HG03460 (cell line): ENCODE results near the gene CDKL5.

ENCODE experiments used
- ATAC-seq: cut with Tn5 transposase; IDR thresholded peaks from one replicate; pipeline ENCODE4 v1.9.1; 2021; ENCODE audit not compliant: unreplicated experiment

Gene CDKL5

DNA sequence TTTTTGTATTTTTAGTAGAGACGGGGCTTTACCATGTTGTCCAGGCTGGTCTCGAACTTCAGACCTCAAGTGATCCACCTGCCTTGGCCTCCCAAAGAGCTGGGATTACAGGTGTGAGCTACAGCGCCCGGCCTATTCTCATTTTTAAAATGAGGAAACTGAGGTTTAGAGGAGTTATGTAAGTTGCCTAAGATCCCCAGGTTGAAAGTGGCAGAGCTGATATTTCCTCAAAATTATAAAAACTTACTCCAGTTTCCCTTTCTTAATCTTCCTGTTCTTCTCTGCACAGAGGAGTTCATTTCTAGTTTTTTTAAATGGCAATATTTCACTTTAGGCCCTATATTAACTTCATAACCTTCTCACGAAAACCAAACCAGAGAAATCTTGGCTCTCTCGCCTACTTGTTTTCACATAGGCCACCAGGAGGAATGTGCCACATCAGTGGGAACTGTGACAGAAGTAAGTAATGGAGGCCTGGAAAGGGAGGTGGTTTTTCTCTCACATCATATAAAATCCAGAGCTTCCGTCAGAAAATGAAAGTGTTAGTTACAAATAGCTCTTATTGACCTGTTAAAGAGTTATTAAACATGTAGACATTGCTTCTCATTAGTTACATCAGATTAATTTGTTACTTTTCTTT lies 262.6 kb downstream of the CDKL5 start:
- no peak for ATAC-seq

DNA sequence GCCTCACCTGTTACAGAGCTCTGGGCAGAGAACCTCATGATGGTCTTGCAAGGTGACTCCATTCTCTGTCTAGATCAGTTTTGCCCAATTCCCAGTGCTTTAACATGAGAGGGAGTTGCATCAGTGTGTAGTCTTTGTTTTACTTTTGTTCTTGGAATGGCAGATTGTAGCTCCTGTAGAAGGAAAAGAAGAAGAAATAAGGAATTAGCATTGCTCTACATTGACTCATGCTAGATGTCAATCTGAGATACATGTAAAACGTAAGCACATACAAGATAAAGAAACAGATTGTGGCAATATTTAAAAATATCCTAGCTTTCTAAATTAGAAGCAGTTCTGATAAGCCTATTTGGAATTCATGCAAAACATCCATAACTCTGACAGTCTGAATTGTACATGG lies 266.0 kb downstream of the CDKL5 start:
- ATAC-seq: no peak

DNA sequence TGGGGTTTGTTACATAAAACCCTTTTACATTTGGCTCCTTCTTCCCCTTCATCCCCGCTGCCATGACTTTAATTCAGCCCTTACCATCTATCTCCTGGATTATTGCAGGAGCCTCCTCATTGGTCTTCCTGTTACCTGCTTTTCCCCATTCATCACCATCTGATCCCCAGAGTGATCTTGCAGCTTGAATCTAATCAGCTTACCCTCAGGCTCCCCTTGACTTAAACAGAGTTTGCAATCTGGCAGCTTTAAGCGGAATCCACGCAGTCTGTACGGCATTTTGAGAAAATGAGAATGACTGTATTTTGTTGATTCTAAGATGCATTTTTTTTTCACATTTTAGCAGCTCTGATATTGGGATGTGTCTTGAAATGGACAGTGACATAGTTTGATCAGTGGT lies 267.1 kb downstream of the CDKL5 start:
- no peak for ATAC-seq

DNA sequence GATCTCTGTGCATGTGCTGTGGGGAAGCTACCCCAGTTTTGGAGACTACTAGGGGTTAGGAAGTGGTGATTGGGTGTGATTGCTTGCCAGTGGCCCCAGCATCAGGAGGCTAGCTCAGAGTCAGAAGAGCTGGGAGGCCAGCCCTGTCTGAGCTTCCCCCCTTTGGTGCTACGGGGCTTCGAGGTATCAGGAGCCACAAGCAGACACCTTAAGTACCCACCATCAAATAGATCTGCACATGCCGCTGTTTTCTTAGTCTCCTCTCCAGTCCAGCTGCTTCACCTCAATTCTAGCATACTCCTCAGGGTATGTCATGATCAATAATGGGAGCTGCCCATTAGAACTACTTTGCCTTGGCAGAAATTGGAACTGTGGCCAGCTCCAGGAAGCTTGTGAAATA lies 271.2 kb downstream of the CDKL5 start:
- no peak for ATAC-seq

DNA sequence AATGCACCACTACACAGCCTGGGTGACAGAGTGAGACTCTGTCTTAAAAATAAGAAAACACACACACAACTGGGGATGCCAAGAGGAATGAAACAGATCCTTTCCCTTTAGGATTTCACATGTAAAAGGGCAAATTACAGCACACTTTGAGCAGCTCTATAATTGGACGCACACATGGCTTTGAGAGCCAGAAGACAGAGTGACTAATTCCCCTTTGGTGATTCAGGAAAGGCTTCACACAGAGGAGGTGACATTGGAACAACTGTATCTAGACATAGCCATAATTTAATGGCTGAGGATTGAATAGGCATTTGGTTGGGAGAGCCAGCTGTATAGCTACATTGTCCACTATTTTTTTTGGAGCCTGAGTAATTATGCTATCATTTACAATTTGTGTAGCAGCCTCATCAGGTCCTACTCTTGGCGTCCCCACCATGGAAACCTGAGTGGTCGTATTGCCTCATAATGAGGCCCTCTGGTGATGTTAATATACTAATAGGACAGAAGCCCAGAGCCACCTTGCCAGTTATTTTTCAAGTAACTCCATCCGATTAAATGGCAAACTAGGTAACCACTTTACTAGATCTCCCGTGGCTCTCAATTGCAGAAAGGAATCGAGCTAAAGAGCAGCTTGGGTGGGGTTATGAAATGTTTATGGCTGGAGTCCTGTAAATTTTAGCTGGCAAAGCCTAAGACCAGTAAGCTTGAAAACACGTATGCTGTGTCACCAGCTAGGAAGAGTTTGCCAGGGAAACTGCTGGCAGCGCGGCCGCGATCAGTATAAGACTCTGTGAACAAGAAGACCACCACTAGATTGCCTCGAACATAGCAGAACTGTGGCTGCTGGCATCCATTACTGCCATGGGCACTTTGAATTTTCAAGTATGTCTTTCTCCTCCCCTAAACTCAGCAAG lies 273.6 kb downstream of the CDKL5 start:
- no peak for ATAC-seq

DNA sequence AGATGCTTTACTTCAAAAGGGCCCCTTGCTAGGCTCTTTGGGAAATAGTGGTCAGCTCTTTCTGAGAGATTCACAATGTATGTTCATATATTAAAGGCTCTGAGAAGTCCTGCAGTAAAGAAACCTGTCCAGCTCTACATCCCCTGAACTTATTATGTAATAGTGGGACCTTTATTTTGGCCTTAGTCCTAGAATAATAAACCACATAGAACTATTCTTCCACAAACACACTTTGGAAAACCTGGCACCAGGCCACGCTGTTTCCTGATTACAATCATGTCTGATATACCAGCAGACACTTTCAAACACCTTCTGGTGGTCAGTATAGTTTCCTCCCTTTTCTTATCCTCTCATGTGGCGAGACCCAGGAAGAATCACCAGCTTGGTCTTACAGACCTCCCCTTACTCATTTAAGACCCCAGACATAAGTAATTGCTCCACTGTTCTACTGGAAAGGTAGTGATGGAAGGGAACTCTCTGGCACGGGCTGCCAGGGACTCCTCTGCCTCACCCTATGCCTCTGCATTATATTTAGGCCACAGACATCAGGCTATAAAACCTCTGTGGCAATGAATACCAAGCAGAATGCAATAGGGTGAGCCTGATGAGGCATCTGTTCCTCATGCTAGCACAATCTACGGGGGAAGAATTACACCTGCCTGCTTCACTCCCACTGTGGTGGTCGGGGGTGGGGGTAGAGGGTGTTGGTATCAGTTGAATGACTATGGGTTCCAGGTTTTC lies 276.4 kb downstream of the CDKL5 start:
- ATAC-seq: no peak

DNA sequence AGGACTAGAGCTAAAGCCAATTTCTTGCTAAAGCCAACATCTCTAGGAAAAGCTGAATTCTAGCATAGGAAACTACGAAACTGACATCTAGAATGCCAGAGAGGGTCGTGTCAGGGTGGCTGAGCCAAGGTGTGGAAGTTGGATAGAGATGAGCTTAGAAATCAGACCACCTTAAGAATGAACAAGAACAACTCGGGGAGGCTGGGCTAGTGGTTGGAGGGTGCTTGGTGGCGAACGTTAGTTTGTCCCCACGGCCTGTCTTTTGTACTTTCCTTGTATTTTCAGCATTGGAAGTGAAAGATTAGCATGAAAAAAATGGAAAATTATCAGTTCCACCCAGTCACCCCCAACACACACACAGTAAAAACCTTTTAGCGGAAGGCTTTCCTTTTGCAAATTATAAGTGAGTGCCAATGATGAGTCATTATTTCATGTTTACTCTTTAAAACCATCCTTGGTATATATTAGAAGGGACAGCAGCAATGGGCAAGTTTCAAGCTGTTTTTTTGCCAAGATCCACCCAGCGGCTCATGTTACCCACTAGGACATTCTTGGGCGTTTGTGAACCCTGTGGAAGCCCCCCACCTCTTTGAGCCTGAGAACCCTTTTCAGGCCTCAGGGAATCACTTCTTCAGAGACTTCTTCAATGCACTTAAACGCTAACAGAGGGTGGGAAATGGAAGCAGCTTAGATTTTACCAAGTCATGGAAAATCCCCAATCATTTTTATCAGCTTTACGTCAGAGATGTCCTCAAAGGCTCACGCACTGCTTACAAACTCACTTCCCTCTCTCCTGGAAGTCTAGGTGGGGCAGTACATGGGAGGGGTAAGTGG lies 277.2 kb downstream of the CDKL5 start:
- ATAC-seq: no peak
